GM10847 (cell line): ENCODE measurements around the gene GYG2.

Source experiments
- POLR2A ChIP-seq: IDR thresholded peaks from 2 replicates; pipeline ENCODE4 v1.6.1; 2011; ENCODE audit not compliant: insufficient read length; ENCODE audit errors: extremely low read depth

The GYG2 gene

GRCh38 chrX:2897311-2897689 lies 68.6 kb downstream of the GYG2 start:
- no peak for TF ChIP-seq POLR2A

GRCh38 chrX:2898846-2899512 lies 70.2 kb downstream of the GYG2 start:
- TF ChIP-seq POLR2A = no peak

- TF ChIP-seq POLR2A = no peak
Measured at GRCh38 chrX:2901367-2902036, 72.8 kb downstream of the GYG2 start.

- no peak for TF ChIP-seq POLR2A
Measured at GRCh38 chrX:2902841-2903240, 74.1 kb downstream of the GYG2 start.

GRCh38 chrX:2903366-2903765 lies 74.6 kb downstream of the GYG2 start:
- TF ChIP-seq POLR2A = no peak

DNA sequence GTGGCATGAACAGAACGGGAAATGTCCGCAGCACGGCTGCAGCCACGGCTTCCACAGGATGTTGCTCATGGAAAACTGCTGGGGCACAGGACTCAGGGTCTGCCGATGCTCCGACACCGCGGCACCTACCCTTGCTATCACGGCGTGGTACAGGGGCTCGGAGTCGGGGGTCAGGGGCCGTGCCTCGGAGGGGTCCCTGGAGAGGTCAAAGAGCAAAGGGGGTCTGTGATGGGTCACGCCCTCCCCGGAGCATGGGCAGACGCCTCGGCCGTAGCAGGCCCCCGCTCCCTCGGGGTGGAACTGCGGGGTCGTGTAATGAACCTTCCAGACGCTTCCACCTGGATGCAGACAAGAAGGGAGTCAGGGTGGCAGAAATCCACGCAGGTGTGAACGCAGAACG lies 78.6 kb downstream of the GYG2 start:
- TF ChIP-seq POLR2A = no peak

DNA sequence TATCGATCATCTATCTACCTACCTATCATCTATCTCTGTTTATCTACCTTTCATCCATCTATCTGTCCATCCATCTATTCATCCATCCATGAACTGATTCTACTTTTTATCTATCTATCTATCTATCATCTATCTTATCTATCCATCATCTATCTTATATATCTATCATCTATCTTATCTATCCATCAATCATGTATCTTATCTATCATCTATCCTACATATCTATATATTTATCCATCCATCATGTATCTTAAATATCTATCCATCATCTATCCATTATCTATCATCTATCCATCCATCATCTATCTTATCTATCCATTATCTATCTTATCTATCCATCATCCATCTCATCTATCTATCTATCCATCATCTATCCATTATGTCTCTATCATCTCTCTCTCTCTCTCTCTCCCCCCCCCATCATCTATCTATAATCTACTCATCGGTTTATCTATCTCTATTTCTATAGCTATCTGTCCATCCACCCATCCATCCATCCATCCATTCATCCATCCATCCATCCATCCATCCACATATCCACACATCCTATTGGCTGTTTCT lies 79.5 kb downstream of the GYG2 start:
- TF ChIP-seq POLR2A = no peak

GRCh38 chrX:2910109-2910508 lies 81.4 kb downstream of the GYG2 start:
- no peak for TF ChIP-seq POLR2A

GRCh38 chrX:2913118-2913517 lies 84.4 kb downstream of the GYG2 start:
- TF ChIP-seq POLR2A = no peak

DNA sequence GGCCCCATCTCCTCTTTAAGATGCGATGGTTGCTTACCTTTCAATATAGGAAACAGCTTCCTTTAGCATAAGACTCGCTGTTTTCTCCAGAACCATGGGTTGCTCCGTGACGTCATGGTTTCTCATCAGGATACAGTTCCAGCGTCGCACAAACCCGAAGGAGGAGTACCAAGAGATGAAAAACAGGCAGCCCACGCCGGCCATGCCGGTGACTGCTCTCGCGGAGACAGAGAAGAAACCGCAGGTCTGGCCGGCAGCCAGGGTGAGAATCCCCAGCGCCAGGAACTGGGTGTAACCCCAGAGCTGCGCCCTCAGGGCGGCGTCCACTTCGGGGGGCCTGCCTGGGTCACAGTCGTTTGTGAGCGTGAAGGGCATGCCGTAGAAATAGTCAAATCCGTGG lies 89.0 kb downstream of the GYG2 start:
- no peak for TF ChIP-seq POLR2A

DNA sequence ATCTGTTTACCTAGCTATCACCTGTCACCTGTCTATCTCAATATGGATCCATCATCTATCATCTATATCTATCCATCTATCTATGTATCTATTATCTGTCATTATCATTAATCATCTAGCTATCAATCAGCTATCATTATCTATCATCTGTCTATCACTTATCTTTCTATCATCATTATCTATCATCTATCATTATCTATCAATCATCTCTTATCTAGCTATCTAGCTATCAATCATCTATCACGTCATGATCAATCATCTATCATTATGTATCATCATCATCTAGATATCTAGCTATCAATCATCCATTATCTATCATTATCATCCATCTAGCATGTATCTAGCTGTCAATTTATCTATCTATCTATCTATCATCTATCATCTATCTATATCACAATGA lies 92.5 kb downstream of the GYG2 start:
- TF ChIP-seq POLR2A = no peak

DNA sequence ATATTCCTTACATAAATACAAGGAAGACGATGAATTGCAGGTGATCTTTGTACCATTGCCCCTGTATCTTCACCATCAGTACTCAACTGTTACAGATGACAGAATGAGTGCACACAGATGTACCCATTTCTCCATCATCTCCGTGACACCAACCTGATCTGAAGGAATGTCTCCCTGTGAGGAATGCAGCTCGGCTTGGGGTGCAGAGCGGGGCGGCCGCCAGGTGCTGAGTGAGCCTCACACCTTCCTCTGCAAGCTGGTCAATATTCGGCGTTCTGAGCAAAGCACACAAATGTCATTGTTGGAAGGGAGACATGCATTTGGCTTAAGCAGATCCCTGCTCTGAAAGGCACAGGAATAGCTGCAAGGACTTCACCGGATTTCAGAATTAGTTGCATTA lies 93.0 kb downstream of the GYG2 start:
- TF ChIP-seq POLR2A = no peak

GRCh38 chrX:2924151-2924550 lies 95.4 kb downstream of the GYG2 start:
- no peak for TF ChIP-seq POLR2A

- TF ChIP-seq POLR2A = no peak
Measured at GRCh38 chrX:2926664-2927275, 98.0 kb downstream of the GYG2 start.

DNA sequence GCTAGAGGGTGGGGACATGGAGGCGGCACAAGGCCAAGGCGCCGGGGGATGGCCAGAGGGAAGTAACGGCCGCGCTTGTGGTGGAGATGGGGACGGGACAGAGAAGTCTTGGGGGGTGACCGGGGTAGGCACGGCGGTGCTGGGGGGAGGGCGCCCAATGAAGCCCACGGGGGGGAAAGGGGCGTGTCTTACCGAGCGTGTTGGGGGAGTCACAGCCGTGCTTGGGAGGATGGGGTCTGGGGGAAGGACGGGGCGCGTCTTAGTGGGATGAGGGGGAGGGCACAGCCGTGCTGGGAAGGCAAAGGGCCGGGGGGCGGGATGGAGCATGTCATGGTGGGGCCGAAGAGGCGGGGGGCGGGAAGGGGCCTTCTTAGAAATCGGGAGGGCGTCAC lies 99.5 kb downstream of the GYG2 start:
- TF ChIP-seq POLR2A = no peak
